ENCODE data around the gene SRPK2.

DNA sequence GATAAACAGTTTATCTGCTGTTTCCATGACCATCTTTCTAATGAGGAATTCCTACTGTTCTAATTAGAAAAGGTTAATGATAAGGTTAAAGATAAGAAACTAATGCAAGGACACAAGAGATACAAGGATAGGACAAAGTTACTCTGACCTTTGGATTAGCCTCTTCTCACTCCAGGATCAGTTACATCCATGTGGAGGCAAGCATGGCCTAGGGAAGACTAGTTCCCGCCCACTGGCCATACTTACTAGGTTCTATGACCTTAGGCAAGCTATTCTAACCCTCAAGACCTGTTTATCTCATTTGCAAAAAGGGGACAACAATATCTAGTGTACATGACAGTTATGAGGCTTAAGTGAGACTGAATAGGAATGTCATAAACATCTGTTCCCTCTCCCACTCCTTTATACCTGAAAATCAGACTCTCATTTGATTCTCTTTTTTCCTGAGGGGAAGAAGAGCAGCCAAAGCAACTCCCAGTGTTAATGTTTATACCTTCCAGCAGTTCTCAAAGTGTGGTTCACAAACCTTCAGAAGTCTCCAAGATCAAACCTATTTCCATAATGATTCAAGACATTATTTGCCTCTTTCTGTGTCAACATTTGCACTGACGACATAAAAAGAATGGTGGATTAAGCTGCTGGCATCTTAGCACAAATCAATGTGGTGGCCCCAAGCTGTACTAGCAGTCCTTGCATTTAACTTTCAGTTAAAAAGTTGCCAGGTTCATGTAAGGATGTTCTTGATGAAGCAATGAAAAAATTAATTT, 72.0 kb downstream of the SRPK2 start:
- TF ChIP-seq, protein P1, sequence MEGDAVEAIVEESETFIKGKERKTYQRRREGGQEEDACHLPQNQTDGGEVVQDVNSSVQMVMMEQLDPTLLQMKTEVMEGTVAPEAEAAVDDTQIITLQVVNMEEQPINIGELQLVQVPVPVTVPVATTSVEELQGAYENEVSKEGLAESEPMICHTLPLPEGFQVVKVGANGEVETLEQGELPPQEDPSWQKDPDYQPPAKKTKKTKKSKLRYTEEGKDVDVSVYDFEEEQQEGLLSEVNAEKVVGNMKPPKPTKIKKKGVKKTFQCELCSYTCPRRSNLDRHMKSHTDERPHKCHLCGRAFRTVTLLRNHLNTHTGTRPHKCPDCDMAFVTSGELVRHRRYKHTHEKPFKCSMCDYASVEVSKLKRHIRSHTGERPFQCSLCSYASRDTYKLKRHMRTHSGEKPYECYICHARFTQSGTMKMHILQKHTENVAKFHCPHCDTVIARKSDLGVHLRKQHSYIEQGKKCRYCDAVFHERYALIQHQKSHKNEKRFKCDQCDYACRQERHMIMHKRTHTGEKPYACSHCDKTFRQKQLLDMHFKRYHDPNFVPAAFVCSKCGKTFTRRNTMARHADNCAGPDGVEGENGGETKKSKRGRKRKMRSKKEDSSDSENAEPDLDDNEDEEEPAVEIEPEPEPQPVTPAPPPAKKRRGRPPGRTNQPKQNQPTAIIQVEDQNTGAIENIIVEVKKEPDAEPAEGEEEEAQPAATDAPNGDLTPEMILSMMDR (conservative IDR thresholded peaks at IDR 0.05; ENCODE audit: low read depth, low read length) = no peak
- TF ChIP-seq EZH2 (IDR thresholded peaks at IDR 0.05; ENCODE audit: borderline replicate concordance, low read depth, low read length, poor library complexity, severe bottlenecking) = no peak
